ENCODE measurements around the gene SLC6A5.
"Not testable (repeated sequence)": the region's sequence is repeated elsewhere in the genome, so short reads cannot be mapped to it uniquely, and the experiment has no call there.

The SLC6A5 gene

DNA sequence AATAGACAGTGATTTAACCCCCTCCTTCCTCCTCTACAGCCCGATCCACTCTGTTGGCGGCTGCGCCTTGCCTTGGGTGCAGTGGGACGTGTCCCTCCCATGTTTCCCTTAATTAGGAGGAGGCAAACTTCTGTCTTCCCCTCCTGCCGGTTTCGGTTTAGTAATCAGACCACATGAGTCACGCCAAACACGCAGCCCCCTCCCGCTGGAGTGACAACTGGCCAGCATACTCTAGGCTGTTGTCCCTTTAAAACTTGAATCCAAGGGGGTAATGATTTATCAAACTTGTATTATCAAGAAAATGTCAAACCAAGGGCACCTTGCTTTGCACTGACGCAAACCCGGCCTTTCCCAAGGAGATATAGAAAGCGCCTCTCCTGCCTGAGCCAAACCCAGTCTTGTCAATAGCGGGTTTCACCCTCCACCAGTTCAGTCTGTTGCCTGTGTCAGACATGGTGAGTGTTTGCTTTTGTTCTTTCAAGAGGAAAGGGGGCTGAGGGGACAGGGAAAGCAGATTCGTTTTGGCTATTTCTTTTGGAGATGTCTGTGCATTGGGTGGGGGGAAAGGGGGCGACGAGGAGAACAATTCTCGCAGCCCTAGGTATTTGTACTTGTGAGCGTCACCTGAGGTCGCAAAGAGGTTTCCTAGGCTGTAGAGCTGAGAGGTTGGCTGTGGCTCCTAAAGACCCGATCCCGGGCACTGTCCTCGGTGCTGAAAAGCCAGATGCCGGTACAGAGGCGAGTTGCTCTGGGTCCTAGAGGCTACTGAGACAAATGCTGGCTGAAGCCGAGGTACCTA lies at the start of gene SLC6A5:
Gene SLC6A5, plus strand, starts transcription at position 388 of the 799 bp plus-strand sequence. Its CDS starts 65 bp downstream, at position 453.
- peak in 1 of 2 experiments; percentile 14 for DNase-seq

DNA sequence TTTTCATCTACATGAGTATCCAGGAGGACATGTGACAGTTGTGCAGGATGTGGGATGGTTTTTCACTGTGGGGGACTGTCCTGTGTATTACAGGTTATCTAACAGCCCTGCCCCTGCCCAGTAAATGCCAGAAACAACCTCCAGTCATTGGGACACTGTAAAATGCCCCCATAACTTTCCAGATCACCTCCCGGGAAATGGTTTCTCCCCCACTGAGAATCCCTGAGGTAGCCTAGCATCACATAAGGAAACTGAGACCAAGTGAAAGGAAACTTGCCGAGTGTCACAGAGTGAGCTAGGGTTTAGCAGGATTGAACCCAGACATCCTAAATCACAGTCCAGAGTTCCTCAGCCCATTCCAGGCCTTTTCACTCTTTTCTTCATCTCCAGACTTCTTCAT lies 48.3 kb upstream of the SLC6A5 start:
- DNase-seq, result no peak

DNA sequence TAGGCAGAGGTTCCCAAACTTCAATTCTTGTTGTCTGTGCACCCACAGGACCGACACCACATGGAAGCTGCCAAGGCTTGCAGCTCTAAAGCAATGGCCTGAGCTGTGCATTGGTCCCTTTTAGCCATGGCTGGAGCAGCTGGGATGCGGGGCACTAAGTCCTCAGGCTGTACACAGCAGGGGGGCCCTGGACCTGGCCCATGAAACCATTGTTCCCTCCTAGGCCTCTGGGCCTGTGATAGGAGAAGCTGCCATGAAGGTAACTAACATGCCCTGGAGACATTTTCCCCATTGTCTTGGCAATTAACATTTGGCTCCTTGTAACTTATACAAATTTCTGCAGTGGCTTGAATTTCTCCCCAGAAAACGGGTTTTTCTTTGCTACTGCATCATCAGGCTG lies 43.6 kb upstream of the SLC6A5 start:
- DNase-seq, result no peak

DNA sequence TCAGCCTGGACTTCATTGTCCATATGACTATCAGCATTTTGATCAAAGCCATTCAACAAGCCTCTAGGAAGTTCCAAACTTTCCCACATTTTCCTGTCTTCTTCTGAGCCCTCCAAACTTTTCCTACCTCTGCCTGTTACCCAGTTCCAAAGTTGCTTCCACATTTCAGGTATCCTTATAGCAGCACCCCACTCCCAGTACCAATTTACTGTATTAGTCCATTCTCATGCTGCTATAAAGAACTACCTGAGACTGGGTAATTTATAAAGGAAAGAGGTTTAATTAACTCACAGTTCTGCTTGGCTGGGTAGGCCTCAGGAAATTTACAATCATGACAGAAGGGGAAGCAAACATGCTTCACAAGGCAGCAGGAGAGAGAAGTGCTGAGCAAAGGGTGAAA lies 43.0 kb upstream of the SLC6A5 start:
- DNase-seq, result not testable (repeated sequence)

DNA sequence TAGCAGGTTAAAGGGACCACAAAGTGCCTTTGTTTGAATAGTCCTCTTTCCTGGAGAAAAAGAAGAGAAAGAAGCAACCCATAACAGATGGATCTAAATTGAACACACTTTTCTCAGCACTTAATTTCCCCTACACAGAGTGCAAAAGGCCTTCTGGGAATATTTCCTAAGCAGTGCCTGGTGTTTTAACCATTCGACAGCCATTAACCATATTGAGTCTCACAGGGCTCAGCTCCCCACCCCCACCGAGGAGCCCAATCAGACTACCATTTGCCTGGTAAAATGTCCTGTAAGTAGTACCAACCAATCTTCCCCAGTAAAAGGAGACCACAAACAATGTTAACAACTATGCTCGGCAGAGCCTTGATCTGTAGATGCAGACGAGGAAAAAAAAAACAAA lies 40.7 kb upstream of the SLC6A5 start:
- no peak for DNase-seq

DNA sequence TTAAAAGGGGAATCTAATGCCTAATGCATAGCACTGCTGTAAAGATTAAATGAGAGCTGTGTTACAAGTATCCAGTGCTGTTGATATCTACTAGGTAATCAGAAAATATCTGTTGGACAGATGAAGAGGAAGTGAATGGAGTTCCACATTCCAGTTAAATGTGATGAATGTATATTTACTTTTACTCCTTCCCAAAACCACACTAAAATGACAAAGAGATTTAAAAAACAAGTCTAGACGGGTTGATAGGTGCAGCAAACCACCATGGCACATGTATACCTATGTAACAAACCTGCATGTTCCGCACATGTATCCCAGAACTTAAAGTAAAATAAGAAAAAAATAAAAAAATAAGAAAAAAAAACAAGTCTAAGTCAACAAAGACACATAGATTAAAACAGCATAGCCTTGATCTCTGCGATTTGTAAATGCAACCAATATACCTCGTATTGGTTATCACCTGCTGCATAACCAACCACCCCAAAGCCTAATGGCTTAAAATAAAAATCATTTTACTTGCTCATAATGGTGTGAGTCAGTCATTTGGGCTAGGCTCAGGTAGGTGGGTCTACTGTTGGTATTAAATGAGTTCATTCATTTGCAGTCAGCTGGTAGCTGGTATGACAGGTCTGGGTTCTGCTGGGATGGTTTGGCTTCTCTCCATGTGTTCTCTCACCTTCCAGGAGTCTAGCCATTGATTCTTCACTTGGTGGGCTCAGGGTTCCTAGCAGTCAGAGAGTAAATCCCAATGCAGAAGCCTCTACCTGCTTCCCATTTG lies 39.7 kb upstream of the SLC6A5 start:
- DNase-seq, result no peak

DNA sequence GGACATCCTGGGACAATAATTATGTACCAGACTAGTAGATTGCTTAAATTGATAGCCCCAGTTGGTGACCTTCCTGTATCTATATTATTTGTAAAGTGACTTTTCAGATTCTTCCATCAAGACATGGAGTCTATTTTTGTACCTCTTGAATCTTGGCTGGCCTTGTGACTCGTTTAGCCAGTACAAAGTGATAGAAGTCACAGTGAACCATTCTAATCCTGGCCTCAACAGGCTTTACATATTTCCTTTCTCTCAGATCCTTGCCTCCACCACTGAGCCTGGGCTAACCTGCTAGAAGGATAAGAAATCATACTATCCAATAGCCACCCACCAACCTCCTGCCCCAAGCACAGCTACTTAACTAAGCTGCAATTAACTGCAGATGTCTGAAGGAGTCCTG lies 37.5 kb upstream of the SLC6A5 start:
- DNase-seq, result no peak

DNA sequence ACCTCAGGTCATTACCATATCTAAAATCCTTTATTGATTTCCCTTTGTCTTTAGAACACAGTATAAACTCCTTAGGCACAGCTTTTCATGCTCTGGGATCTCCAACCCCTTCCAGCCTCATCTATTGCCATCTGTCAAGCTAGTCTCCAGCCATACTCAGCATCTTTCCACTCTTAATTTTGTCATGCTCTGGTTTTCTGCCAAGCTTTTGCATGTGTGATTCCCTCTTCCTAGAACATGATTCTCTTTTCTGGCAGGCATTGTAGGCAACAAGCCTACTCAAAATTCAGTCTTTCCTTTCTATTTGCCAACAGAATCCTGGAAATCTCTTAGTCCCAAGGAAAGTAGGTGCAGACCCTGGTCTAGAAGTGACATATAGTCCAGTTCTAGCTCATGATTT lies 35.5 kb upstream of the SLC6A5 start:
- no peak for DNase-seq

DNA sequence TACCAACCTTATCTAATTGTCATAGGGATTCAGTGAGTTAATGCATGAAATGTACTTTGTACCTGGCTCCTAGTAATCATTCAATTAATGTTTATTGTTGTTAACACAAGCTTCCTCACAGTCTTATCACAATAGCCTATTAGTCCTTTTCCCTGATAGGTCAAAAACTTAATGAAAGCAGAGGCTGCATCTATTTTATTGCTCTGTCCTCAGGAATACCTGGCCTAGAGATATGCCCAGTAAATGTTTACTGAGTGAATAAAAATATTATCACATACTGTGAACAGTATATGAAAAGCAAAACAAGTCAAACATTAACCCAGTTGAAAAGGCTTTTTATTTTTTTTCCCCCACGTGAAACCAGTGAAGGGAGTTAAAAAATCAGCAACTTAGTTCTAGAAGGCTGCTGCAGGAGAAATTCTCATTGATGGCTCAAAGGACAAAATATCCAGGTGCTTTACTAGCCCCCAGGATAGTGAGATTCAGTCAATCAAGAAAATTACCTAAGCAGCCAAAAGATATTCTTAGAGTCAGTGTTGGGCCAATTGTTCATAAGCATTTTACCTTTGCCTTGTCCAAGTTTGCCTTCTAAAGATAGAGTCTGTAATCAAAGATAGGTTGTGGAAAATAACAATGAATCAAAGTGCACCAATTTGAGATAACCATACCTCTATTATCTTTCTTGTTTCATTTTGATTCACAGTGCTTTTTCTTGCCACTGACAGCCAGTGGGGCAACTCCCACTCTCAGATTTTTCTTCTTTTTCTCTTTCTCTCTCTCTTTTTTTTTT lies 34.4 kb upstream of the SLC6A5 start:
- no peak for DNase-seq

DNA sequence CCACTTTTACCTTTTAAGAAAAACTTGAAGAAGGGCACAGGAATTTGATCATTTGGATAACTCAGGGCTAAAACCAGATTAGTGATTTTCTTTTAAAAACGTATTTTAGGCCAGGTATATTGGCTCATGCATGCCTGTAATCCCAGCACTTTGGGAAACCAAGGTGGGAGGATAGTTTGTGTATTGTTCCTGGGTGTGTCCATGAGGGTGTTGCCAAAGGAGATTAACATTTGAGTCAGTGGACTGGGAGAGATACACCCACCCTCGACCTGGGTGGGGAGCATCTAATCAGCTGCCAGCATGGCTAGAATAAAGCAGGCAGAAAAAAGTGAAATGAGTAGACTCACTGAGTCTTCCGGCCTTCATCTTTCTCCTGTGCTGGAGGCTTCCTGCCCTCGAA lies 33.3 kb upstream of the SLC6A5 start:
- DNase-seq, result not testable (repeated sequence)

DNA sequence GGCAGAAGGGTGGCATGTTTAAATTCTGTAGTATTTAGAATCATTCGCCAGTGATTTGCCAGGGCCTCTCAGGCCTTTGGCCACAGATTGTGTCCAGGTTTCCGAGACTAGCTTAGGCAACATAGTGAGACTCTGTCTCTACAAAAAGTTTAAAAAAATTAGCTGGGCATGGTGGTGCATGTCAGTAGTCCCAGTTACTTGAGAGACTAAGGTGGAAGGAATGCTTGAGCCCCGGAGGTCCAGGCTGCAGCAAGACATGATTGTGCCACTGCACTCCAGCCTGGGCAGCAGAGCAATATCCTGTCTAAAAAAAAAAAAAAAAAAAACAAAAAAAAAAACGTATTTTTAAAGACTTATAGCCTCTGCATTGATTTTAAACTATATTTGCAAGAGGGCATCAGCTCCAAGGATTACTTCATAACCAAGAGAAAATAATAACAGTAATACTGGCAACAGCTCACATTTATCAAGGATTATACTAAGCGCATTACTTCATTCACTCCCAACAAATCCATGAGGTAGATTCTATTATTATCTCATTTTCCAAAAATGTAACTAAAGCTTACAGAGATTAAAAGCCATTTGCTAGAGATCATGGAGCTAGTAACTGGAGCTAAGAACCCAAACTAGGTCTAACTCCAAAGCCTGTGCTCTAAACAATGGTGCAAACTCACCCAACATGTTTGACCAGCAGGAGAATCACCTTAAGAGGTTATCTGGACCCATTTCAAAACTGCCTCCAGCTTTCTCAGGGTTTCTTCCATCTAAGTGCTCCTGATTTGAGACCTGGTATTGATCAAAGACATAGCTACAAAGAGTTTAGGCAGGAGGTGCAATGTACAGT lies 32.6 kb upstream of the SLC6A5 start:
- no peak for DNase-seq

DNA sequence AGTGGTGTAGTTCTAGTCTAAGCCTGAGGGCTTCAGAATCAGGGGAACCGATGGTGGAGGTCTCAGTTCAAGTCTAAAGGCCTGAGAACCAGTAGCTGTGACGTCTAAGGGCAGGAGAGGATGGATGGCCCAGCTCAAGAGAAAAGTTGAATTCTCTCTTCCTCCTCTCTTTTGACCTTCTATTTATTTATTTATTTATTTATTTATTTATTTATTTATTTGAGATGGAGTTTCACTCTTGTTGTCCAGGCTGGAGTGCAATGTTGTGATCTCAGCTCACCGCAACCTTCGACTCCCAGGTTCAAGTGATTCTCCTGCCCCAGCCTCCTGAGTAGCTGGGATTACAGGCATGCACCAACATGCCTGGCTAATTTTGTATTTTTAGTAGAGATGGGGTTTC lies 19.7 kb upstream of the SLC6A5 start:
- not testable (repeated sequence) for DNase-seq

DNA sequence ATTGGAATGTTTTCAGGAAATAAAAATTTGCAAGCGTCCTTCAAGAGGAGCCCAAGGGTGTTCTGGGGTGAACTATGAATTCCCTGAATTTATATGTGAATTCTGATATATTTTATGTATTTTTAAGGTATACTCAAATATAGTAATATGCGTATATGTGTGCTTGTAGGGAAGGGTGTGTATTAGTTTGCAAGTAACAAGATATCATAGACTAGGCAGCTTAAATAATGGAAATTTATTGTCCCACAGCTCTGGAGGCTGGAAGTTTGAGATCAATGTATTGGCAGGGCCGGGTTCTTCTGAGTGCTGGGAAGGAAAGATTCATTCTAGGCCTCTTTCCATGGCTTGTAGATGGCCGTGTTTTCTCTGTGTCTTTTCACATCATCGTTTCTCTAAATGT lies 16.2 kb upstream of the SLC6A5 start:
- no peak for DNase-seq

DNA sequence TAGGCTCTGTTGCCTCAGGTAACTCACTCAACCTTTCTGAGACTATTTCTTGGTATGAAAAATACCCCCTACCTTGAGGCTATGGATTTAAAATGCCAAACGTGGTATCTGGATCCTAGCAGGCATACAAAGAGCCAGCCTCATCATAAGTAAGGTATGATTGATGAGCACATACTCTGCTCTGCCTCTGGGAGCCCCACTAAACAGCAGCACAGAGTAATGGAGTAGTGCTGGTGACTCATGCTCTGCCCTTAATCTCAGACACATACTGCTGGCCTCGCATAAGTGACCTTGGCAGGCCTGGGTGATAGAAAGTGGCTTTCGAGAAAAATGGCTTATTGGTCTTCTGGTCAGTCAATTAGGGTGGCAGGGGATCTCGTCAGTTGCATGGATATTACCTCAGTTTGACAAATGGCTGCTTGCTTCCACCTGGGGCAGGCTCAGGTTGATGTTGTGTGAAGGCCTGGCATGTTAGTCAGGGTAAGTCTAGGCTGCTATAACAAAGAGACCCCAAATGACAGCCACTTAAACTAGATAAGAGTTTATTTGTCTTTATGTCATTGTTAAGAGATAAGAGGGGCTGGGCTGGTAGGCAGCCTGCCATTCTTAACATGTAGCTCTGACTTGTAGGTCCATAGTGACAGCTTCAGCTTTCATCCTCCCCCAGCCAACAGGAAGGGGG lies 15.2 kb upstream of the SLC6A5 start:
- DNase-seq, result no peak

DNA sequence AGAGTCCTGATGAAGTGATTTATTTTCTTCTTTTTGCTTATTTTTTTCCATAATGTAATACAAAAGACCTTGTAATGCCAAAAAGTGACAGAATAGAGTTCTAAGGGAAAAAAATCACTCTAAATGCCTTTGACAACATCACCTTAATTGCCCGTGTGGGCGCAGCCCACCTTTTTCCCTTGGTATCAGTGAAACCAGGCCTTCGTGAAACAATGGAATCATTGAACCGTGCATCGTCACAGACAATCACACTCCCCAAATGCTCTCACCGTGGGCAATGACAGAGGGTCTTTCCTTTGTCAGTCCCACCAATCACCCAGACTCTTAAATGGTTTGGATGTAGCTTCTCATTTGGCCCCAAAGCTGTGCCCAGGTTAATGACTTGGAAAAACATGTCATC lies 9.6 kb upstream of the SLC6A5 start:
- no peak for DNase-seq

DNA sequence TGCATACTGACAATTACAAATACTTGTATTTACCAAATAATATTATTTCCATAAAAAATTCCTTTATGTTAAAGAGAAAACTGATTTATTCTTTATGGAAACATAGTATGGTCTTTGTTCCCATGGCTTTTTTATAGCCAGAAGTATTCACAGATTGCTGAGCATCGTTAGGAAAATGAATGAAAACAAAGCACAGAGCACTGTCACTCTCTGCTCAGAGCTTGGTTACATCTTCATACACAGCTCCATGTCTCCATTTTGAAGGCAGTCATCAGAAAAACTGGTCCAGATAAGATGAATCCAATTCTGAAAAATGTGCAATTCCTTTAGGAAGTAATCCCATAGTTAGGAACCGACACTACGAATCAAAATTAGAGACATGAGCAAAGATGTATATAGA lies 9.0 kb upstream of the SLC6A5 start:
- DNase-seq, result no peak

DNA sequence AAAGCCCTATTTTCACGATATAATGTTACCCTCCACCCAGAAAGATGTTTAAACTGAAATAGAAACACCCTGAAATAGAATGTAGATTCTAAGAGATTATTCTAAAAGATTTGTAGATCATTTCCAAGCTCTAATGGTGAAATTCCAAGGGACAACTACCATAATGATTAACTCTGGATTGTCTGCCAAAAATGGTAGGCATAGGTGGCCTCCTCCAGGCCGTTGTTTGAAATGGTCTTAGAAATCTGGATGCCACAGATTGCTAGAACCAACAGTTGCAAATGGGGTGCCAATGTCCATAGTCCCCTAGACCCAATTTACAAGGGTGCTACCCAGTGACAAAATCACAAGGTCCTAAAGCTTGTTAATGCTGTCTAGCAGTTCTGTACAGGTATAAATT lies 6.7 kb upstream of the SLC6A5 start:
- DNase-seq, result no peak

DNA sequence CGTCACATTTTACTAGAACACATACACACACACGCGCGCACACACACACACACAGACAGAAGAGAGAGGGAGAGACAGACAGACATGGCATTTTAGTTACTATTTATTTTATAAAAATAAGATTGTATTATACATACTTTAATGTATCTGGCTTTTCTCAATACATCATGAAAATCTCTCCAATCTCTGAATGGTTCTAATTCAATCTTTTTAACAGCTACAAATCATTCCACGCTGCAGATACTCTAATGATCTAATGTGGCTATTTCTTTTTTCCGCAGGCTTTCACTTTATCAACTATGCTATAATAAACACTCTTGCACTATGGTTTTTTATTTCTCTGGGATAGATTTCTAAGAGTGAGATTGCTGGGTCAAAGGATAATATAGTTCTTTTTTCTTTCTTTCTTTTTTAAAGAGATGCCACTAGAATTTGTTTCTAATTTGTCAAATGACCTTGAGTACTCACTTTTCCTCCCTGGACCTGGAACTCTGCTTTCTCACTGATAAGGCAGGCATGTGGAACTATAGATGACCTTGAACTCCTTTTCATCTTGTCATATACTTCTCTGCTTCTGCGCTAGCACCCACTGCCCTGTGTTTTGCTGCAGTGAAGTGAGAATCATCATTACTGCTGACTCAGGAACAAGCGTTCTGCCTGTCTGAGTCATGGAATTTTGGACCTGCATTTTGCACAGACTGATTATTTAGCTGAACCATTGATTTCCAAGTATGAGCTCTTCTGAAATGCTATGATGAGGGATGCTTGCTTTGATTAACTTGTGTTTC lies 4.9 kb upstream of the SLC6A5 start:
- DNase-seq, result no peak

DNA sequence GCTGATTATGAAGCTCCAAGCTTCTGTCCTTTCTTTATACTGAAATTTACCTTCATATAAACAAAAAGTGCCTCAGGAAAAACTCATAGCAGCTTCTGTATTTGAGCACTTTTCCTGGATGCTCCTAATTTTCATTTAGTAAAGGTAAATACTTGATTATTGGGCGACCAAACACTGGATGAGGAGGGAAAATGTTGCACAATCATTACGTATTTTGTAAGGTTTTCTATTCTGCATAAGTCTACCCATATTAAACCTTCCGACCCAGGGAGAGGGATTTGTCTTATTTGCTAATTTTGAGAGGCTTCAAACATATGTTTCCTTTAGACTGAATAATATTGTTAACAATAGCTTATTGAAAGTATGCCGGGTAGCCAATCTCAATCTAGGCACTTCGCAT lies 4.3 kb upstream of the SLC6A5 start:
- no peak for DNase-seq

DNA sequence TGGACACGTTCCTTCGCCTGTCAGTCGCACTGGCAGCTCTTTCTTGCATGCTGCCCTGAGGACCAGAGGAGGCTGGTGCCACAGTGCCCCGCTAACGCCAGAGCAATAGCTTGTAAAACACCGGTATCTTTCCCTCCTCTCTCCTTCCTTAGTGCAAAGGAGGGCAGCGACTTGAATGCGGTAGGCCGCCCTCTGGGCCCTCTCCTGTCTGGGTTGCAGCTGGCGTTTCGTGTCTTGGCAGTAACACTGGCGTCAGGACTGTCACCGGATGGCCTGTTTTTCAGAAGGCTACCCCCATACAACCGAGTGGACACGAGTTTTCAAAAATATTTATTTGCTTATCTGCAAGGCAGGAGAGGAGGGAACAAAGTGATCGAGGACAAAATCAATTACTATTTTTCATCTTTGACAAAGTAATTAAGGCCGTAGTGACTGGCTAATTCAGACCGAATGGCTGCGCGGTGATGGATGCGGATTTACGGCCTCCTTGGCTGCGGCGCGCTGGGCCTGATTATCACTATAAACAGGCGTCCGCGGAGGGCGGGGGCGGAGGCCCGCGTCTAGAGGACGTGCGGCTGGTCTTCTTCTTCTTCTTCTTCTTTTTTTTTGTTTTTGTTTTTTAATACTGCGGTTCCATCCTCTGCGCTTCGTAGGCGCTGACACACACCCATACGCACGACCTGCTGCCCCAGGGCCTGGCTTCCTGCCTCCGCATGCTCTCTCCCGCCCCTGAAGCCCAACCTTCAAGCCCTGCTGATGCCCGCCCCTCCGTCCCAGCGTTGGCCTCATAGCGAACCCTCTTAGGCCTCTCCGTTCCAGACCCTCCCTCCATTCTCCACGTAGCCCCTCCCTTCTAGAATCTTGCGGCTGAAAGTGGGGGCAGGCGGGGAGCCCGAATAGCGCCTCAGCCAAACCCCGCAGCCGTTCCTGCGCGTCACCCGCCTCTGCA lies 2.9 kb upstream of the SLC6A5 start:
- no peak for DNase-seq
